H1 (cell line): ENCODE results near the gene AVPI1.
"Not testable (repeated sequence)": the region's sequence is repeated elsewhere in the genome, so short reads cannot be mapped to it uniquely, and the experiment has no call there.

Source experiments
- CEBPB ChIP-seq: IDR thresholded peaks from 2 replicates; pipeline ENCODE4 v1.6.1; 2012; ENCODE audit warnings: low read depth, low read length
- CREB1 ChIP-seq: IDR thresholded peaks from 2 replicates; pipeline ENCODE4 v1.6.1; 2012; ENCODE audit warnings: inconsistent platforms
- CTCF ChIP-seq, 3 experiments: IDR thresholded peaks; 1 replicate in 2 of 3; 2 replicates in 1 of 3; pipeline versions ENCODE4 v1.5.1 to v1.6.1; 2011; ENCODE audit warnings: low read length in 3 of 3, mild to moderate bottlenecking in 3 of 3, inconsistent platforms in 2 of 3, low read depth in 1 of 3, moderate library complexity in 1 of 3; ENCODE audit not compliant: insufficient read depth in 1 of 3; ENCODE audit errors: control extremely low read depth in 1 of 3
- GTF2F1 ChIP-seq: IDR thresholded peaks from 2 replicates; pipeline ENCODE4 v1.6.1; 2012; ENCODE audit warnings: low read depth, low read length, improper control_type of control experiment, borderline replicate concordance
- JUN ChIP-seq: IDR thresholded peaks from 2 replicates; pipeline ENCODE4 v1.6.1; 2011; ENCODE audit warnings: low read depth, mild to moderate bottlenecking, improper control_type of control experiment, low read length
- RNF2 ChIP-seq: fragments of 200-900, 300-1000 bp; sonication (generic); IDR thresholded peaks from 2 replicates; pipeline ENCODE4 v1.7.1; 2016; ENCODE audit warnings: borderline replicate concordance, low read depth, mild to moderate bottlenecking, antibody characterized with exemption, low read length; ENCODE audit not compliant: poor library complexity, severe bottlenecking; ENCODE audit errors: missing control alignments

GRCh38 chr10:97649405-97649750, 37.7 kb downstream of the AVPI1 start:
- TF ChIP-seq CTCF (IDR thresholded peaks at IDR 0.05; ENCODE audit: control extremely low read depth in 1 of 3, insufficient read depth in 1 of 3, low read depth in 1 of 3, low read length in 3 of 3); CREB1; RNF2; JUN; CEBPB; GTF2F1: not testable (repeated sequence)
